A204.1 (cell line): ENCODE measurements around the gene MAPT.
"Not testable (repeated sequence)": the region's sequence is repeated elsewhere in the genome, so short reads cannot be mapped to it uniquely, and the experiment has no call there.

Source experiments
- FAIRE-seq: peaks from 2 replicates; lab custom pipeline; 2012; peaks lifted over from hg19 to GRCh38; lab: Jason Lieb, UNC

The MAPT gene

GRCh38 chr17:46011711-46012505 lies 117.6 kb downstream of the MAPT start:
- no peak for FAIRE-seq

GRCh38 chr17:46012506-46013079 lies 118.2 kb downstream of the MAPT start:
- no peak for FAIRE-seq

- no peak for FAIRE-seq
Observed at GRCh38 chr17:46013127-46013501, 118.8 kb downstream of the MAPT start.

GRCh38 chr17:46013502-46014165 lies 119.3 kb downstream of the MAPT start:
- FAIRE-seq = no peak

GRCh38 chr17:46019408-46019925 lies 125.1 kb downstream of the MAPT start:
- not testable (repeated sequence) for FAIRE-seq

- no peak for FAIRE-seq
Observed at GRCh38 chr17:46020023-46020761, 125.8 kb downstream of the MAPT start.

GRCh38 chr17:46020998-46021397 lies 126.6 kb downstream of the MAPT start:
- FAIRE-seq = no peak

- not testable (repeated sequence) for FAIRE-seq
Observed at GRCh38 chr17:46023366-46023765, 129.0 kb downstream of the MAPT start.

- FAIRE-seq = no peak
Observed at GRCh38 chr17:46023783-46024388, 129.5 kb downstream of the MAPT start.

GRCh38 chr17:46024590-46024989 lies 130.2 kb downstream of the MAPT start:
- FAIRE-seq = no peak

- FAIRE-seq = no peak
Observed at GRCh38 chr17:46025060-46025459, 130.7 kb downstream of the MAPT start.

GRCh38 chr17:46025510-46026165 lies 131.3 kb downstream of the MAPT start:
- no peak for FAIRE-seq

- FAIRE-seq = no peak
Observed at GRCh38 chr17:46026166-46027047, 132.1 kb downstream of the MAPT start.

GRCh38 chr17:46027048-46027975 lies 133.0 kb downstream of the MAPT start:
- FAIRE-seq = no peak

- FAIRE-seq = no peak
Observed at GRCh38 chr17:46027976-46028325, 133.6 kb downstream of the MAPT start.

GRCh38 chr17:46028374-46028773 lies 134.0 kb downstream of the MAPT start:
- FAIRE-seq = no peak

GRCh38 chr17:46028981-46029565 lies 134.7 kb downstream of the MAPT start:
- FAIRE-seq = no peak

GRCh38 chr17:46029627-46030026 lies 135.3 kb downstream of the MAPT start:
- FAIRE-seq = no peak

GRCh38 chr17:46030752-46031151 lies 136.4 kb downstream of the MAPT start:
- no peak for FAIRE-seq
